Neural cell (in vitro differentiated cells): ENCODE data around the gene USP13. TPM values are rescaled to one million over a fixed set of nuclear protein-coding genes. Genes with fewer than 3 reads are reported as not detected.

Experiments used
- H2AFZ ChIP-seq: fragments of 200-600, 300-800 bp; sonication (generic), shearing (Covaris generic); 2 replicates; pipeline ENCODE4 v1.6.0; 2014; ENCODE audit warnings: low read depth, mild to moderate bottlenecking, antibody characterized with exemption, low read length, moderate library complexity
- H3F3A ChIP-seq: fragments of 200-600 bp; shearing (Covaris generic); 2 replicates; pipeline ENCODE4 v1.6.1; 2016; ENCODE audit warnings: mild to moderate bottlenecking, moderate library complexity, mixed read lengths, antibody characterized with exemption, low read length; ENCODE audit not compliant: insufficient read depth, poor library complexity, severe bottlenecking
- H3K27ac ChIP-seq: fragments of 200-600, 300-800 bp; sonication (generic), shearing (Covaris generic); 2 replicates; pipeline ENCODE4 v1.5.1; 2014; ENCODE audit warnings: mild to moderate bottlenecking, low read length, moderate library complexity
- H3K27me3 ChIP-seq: fragments of 300-800, 200-600 bp; sonication (generic), shearing (Covaris generic); 2 replicates; pipeline ENCODE4 v1.6.0; 2014; ENCODE audit warnings: mild to moderate bottlenecking, low read depth, low read length, moderate library complexity; ENCODE audit not compliant: insufficient read depth
- H3K36me3 ChIP-seq: fragments of 300-800, 200-600 bp; sonication (generic), shearing (Covaris generic); 2 replicates; pipeline ENCODE4 v1.5.1; 2014; ENCODE audit warnings: mild to moderate bottlenecking, antibody characterized with exemption, low read length, moderate library complexity; ENCODE audit not compliant: insufficient read depth
- H3K4me2 ChIP-seq: fragments of 300-800, 200-600 bp; sonication (generic), shearing (Covaris generic); 2 replicates; pipeline ENCODE4 v1.6.0; 2014; ENCODE audit warnings: mild to moderate bottlenecking, low read length
- H3K4me3 ChIP-seq: fragments of 300-800, 200-600 bp; sonication (generic), shearing (Covaris generic); 2 replicates; pipeline ENCODE4 v1.5.1; 2014; ENCODE audit warnings: mild to moderate bottlenecking, low read length, moderate library complexity
- H3K79me2 ChIP-seq: fragments of 200-600 bp; shearing (Covaris generic); replicated peaks from 2 replicates; pipeline ENCODE4 v1.6.0; 2014; ENCODE audit warnings: mild to moderate bottlenecking, low read length, moderate library complexity; ENCODE audit not compliant: insufficient read depth
- H3K9ac ChIP-seq: fragments of 300-800, 200-600 bp; sonication (generic), shearing (Covaris generic); 2 replicates; pipeline ENCODE4 v1.6.1; 2016; ENCODE audit warnings: mild to moderate bottlenecking, low read length, mixed read lengths
- H3K9me2 ChIP-seq: fragments of 200-600 bp; shearing (Covaris generic); 2 replicates; pipeline ENCODE4 v1.6.1; 2016; ENCODE audit warnings: mild to moderate bottlenecking, low read length, mixed read lengths; ENCODE audit not compliant: insufficient read depth
- H3K9me3 ChIP-seq: fragments of 200-600, 300-800 bp; sonication (generic), shearing (Covaris generic); 2 replicates; pipeline ENCODE4 v1.6.1; 2016; ENCODE audit warnings: mild to moderate bottlenecking, mixed run types, low read length, moderate library complexity, mixed read lengths
- H4K20me1 ChIP-seq: fragments of 200-600 bp; shearing (Covaris generic); 2 replicates; pipeline ENCODE4 v1.6.1; 2016; ENCODE audit warnings: mild to moderate bottlenecking, mixed run types; ENCODE audit not compliant: insufficient read depth
- CTCF ChIP-seq: fragments of 450-650 bp; IDR thresholded peaks from 2 replicates; pipeline ENCODE4 v1.5.1; 2014; ENCODE audit warnings: antibody characterized with exemption, mild to moderate bottlenecking, moderate library complexity; ENCODE audit not compliant: poor library complexity, severe bottlenecking
- EP300 ChIP-seq: fragments of 450-650 bp; conservative IDR thresholded peaks from 2 replicates; pipeline ENCODE4 v1.6.1; 2014; ENCODE audit warnings: antibody characterized with exemption, mild to moderate bottlenecking, moderate library complexity; ENCODE audit not compliant: poor library complexity, severe bottlenecking
- EZH2 ChIP-seq: fragments of 200-600, 300-800 bp; shearing (Covaris generic), sonication (generic); IDR thresholded peaks from 2 replicates; pipeline ENCODE4 v1.6.1; 2014; ENCODE audit warnings: antibody characterized with exemption, low read length, borderline replicate concordance, mild to moderate bottlenecking; ENCODE audit not compliant: insufficient read depth, poor library complexity, severe bottlenecking
- MXI1 ChIP-seq: fragments of 450-650 bp; conservative IDR thresholded peaks from 2 replicates; pipeline ENCODE4 v1.6.1; 2014; ENCODE audit warnings: antibody characterized with exemption, mild to moderate bottlenecking; ENCODE audit not compliant: poor library complexity, severe bottlenecking
- POLR2AphosphoS5 ChIP-seq: IDR thresholded peaks from 2 replicates; pipeline ENCODE4 v1.6.1; 2012
- RAD21 ChIP-seq: fragments of 450-650 bp; conservative IDR thresholded peaks from 2 replicates; pipeline ENCODE4 v1.6.1; 2014; ENCODE audit warnings: antibody characterized with exemption, mild to moderate bottlenecking, moderate library complexity
- SMC3 ChIP-seq: fragments of 450-650 bp; conservative IDR thresholded peaks from 2 replicates; pipeline ENCODE4 v1.6.1; 2014; ENCODE audit warnings: antibody characterized with exemption, mild to moderate bottlenecking, moderate library complexity; ENCODE audit not compliant: poor library complexity
- TAF1 ChIP-seq: IDR thresholded peaks from 2 replicates; pipeline ENCODE4 v1.6.1; 2012; ENCODE audit warnings: low read depth
- polyA plus RNA-seq: library from polyadenylated mRNA; depleted of rRNA; stranded (reverse); fragments of >200 nt; gene quantifications from 2 replicates; pipeline ENCODE4 v1.2.3, GENCODE V29; 2014
- TF ChIP-seq, protein P1 (sequence below): IDR thresholded peaks from 2 replicates; pipeline ENCODE4 v1.6.1; 2012; ENCODE audit warnings: borderline replicate concordance

The USP13 gene
- polyA plus RNA-seq, 1 donor from 2014 or later, result 3.8 TPM

- no peak overlapping the region for H3K9ac ChIP-seq
- no peaks in the 10 kb centered on the region for H3K27me3 ChIP-seq
- H3K9me3 ChIP-seq, result no peaks in the 10 kb centered on the region
- H3K36me3 ChIP-seq, result peaks cover 10% of the 10 kb centered on the region
- H2AFZ ChIP-seq, result no peak overlapping the region
- no peak overlapping the region for H3K4me2 ChIP-seq
- TF ChIP-seq SMC3, result no peak
- TF ChIP-seq, protein P1, sequence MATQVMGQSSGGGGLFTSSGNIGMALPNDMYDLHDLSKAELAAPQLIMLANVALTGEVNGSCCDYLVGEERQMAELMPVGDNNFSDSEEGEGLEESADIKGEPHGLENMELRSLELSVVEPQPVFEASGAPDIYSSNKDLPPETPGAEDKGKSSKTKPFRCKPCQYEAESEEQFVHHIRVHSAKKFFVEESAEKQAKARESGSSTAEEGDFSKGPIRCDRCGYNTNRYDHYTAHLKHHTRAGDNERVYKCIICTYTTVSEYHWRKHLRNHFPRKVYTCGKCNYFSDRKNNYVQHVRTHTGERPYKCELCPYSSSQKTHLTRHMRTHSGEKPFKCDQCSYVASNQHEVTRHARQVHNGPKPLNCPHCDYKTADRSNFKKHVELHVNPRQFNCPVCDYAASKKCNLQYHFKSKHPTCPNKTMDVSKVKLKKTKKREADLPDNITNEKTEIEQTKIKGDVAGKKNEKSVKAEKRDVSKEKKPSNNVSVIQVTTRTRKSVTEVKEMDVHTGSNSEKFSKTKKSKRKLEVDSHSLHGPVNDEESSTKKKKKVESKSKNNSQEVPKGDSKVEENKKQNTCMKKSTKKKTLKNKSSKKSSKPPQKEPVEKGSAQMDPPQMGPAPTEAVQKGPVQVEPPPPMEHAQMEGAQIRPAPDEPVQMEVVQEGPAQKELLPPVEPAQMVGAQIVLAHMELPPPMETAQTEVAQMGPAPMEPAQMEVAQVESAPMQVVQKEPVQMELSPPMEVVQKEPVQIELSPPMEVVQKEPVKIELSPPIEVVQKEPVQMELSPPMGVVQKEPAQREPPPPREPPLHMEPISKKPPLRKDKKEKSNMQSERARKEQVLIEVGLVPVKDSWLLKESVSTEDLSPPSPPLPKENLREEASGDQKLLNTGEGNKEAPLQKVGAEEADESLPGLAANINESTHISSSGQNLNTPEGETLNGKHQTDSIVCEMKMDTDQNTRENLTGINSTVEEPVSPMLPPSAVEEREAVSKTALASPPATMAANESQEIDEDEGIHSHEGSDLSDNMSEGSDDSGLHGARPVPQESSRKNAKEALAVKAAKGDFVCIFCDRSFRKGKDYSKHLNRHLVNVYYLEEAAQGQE, result no peak
- no peak for TF ChIP-seq POLR2AphosphoS5
- no peaks in the 10 kb centered on the region for H3K9me2 ChIP-seq
- no peak overlapping the region for H3K4me3 ChIP-seq
- H4K20me1 ChIP-seq, result no peaks in the 10 kb centered on the region
- no peaks in the 10 kb centered on the region for H3K79me2 ChIP-seq
- H3F3A ChIP-seq, result no peaks in the 10 kb centered on the region
- no peak overlapping the region for H3K27ac ChIP-seq
Observed at GRCh38 chr3:179745716-179746115, 92.9 kb downstream of the USP13 start.

GRCh38 chr3:179750720-179751328 is 98.0 kb downstream of the USP13 start:
- no peak overlapping the region for H2AFZ ChIP-seq
- no peaks in the 10 kb centered on the region for H3K9me2 ChIP-seq
- no peaks in the 10 kb centered on the region for H3K79me2 ChIP-seq
- no peak overlapping the region for H3K27ac ChIP-seq
- H3K9me3 ChIP-seq, result no peaks in the 10 kb centered on the region
- no peaks in the 10 kb centered on the region for H3F3A ChIP-seq
- TF ChIP-seq MXI1 (no peak), EP300 (no peak), RAD21 (peak; percentile 63), TAF1 (no peak), CTCF (peak; percentile 65), SMC3 (peak; percentile 61), POLR2AphosphoS5 (no peak), EZH2 (no peak)
- TF ChIP-seq, protein P1, result no peak
- H4K20me1 ChIP-seq, result no peaks in the 10 kb centered on the region
- H3K9ac ChIP-seq, result no peak overlapping the region
- H3K4me3 ChIP-seq, result no peak overlapping the region
- no peaks in the 10 kb centered on the region for H3K27me3 ChIP-seq
- H3K4me2 ChIP-seq, result no peak overlapping the region
- H3K36me3 ChIP-seq, result no peaks in the 10 kb centered on the region
